Stimulated activated CD4-positive, alpha-beta T cell treated with anti-CD3 and anti-CD28 coated beads, Interleukin-4, amount 100 ng/mL, for 4 hours (primary cell): ENCODE results near the gene FGD4.

Source experiments
- DNase-seq, 2 experiments: peaks; one replicate each; pipeline ENCODE4 v3.0.0-alpha.2; 2020

FGD4 gene

GRCh38 chr12:32460638-32461037 lies 61.3 kb downstream of the FGD4 start:
- DNase-seq = no peak

DNA sequence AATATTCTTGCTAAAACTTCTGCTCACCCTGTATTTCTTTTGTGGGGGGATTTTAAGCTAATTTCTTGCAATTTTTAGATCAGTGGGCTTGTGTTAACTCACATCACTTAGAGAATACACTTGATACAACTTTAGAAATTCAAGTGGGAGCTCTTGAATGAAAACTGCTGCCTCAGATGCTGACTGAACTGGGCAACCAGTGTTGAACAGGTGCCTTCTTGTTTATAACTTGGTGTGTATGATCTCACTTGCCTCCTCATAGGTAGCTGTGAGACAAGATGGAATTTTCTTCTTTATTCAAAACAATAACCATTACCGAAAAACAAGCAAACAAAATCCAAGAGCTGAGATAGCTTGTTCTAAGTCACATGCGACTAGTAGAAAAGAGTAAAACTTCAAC lies 63.5 kb downstream of the FGD4 start:
- DNase-seq = no peak

DNA sequence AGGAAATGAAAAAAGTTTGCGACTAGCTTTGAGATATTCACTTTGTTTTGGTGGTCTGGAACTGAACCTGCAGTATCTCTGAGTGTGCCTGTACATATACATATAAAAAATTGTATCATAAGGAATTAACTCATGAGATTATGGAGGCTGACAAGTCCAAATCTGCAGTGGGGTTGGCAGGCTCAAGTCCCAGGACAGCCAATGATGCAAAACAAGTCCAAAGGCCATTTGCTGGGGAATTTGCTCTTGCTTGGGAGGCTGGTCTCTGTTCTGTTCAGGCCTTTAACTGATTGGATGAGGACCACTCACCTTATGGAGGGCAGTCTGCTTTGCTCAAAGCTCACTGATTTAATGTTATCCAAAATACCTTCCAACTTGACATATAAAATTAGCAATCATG lies 66.8 kb downstream of the FGD4 start:
- no peak for DNase-seq

DNA sequence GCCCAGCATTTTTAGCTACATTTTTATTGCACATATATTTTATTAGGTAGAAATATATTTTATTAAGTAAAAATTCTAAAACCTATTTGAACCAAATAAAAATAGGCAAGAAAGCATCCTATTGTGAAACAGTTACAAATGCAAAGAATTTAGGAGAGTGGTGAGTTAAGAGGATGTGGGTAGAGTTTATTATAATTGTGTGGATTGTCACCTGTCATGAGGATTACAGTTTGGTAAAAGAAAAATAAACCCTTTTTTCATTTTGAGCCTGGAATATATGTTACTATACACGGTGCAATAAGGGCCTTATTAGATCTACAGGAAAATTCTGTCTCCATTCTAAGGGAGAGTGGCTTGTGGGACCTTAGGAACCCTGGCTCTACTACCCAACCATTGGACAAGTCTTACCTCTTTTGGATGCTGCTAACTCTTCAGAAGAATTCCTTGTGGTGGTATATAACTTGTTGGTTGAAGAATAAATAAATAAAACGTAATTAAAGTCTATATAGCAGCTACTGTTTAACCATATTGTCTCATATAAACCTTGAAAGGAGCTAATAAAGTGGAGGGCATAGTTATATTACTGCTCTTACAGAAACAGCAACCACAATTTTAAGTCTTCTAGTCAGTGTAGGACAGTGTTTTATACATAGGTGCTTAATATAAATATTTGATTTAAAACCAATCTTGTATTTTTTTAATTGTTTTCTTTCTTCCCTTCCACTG lies 67.8 kb downstream of the FGD4 start:
- no peak for DNase-seq

- no peak for DNase-seq
Observed at GRCh38 chr12:32467959-32468863, 68.9 kb downstream of the FGD4 start.

DNA sequence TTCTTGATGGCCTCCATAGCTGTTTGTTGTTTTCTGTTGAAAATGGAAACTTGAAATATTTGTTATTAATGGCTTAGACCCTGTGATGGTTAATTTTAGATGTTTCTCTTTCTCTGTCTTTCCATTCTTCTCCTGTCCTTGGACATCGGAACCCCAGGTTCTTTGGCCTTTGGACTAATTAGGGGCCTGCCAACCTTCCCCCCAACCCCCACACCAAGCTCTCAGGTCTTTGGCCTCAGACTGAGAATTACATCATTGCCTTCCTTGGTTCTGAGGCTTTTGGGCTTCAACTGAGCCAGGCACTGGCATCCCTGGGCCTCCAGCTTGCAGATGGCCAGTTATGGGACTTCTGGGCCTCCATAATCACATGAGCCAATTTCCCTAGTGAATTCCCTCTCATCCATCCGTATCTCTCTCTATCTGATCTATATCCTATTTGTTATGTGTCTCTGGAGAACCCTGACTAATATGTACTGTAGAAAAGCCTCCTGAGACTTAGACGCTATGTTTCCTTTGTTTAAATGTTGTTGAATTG lies 71.6 kb downstream of the FGD4 start:
- DNase-seq = no peak

DNA sequence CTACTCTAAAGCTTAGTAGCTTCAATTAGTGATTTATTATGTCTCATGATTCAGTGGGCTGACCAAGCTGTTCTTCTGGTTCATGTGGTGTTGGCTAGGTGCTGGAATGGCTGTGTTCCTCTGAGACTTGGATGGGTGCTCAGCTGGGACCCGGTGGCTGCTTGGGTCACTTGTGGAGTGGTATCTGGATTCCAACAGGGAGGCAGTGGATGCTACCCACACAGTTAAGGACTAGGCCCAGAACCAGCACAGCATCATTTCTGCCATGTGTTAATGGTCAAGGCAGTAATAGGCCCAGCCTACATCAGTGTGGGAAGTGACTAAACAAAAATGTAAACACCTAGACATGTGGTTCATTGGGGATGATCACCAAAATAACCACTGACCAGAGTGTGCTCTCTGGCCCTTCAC lies 72.2 kb downstream of the FGD4 start:
- DNase-seq = no peak

DNA sequence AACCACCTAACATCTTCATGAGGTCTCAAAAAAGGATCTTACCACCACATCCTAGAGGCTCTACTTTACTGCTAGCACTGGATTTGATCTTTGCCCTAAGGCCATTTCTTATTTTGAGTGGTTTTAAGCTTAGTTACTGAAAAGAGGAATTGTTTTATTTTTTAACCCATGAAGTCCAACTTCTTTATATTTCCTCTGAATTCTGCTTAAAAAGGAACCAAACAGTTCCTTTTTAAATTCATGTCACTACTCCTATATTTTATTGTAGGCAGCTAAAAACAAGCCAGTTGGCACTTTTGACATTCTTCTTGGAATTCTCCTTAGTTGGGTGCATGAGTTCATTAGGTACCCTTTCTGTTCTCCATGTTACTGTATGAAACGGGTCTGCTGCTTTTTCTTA lies 76.4 kb downstream of the FGD4 start:
- DNase-seq = no peak

- DNase-seq = no peak
Observed at GRCh38 chr12:32476446-32476845, 77.1 kb downstream of the FGD4 start.

GRCh38 chr12:32477714-32478113 lies 78.4 kb downstream of the FGD4 start:
- no peak for DNase-seq

DNA sequence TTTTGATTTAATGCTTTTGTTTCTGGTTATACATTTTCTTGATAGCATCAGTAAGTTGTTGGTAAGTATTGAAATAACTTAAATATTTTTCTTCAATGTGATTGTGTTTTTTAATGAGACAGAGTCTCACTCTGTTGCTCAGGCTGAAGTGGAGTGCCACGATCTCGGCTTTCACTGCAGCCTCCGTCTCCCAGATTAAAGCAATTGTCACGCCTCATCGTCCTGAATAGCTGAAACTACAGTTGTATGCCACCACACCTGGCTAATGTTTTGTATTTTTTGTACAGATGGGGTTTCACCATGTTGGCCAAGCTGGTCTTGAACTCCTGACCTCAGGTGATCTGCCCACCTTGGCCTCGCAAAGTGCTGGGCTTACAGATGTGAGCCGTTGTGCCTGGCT lies 78.8 kb downstream of the FGD4 start:
- no peak for DNase-seq

DNA sequence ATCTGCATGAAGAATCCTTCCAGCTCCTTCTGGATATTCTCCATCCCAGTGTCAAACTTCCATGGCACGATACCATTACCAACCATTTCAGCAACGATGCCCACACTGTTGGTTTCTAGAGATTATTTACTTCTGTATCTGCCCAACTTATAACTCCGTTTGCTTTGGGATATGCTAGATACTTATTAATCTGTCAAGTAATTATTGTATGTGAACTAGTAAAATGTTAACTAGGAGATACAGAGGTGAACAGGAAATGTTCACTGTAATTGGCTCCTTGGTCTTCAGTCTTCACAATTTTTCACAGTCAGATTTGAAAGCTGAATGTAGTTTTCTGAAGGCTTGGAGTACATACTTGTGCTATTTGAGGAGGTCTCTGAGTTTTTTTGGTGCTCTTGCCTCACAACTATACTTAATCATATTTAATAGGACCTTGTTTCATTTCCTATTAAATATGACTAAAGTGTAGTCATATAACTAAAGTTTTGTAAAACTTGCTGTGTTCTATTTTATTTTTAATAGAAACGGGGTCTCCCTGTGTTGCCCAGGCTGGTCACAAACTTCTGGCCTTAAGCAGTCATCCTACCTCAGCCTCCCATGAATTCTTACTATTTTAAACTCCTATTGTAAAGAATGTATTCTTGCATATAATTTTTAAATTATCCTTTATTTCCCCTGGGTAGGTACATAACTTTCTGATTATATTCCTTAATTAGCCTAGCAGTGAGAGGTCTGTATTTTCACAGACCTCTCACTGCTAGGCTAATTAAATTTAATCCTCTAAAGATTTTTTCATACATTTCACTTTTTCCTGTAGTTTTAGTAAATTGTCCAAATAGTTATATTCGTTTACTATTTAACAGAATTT lies 79.7 kb downstream of the FGD4 start:
- no peak for DNase-seq

- DNase-seq = no peak
Observed at GRCh38 chr12:32482226-32482625, 82.9 kb downstream of the FGD4 start.

DNA sequence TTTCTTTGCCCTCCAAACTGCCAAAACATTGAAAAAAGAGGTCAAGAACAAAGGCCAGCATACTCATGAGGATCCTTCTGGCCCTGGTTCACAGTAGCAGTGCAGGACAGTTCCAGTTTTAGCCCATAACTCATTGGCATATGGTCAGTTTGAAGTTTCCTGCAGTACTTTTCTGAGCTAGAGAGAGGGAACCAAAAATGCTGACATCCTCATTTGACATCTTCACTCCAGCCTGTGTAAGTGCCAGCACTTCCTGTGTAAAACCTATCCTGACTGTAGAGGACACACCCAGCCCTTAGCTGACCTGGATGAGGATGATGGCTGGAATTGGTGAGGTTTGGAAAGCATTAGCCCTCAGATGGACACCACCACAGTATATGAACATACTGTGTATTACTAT lies 84.1 kb downstream of the FGD4 start:
- DNase-seq = no peak

GRCh38 chr12:32483993-32484392 lies 84.6 kb downstream of the FGD4 start:
- no peak for DNase-seq

DNA sequence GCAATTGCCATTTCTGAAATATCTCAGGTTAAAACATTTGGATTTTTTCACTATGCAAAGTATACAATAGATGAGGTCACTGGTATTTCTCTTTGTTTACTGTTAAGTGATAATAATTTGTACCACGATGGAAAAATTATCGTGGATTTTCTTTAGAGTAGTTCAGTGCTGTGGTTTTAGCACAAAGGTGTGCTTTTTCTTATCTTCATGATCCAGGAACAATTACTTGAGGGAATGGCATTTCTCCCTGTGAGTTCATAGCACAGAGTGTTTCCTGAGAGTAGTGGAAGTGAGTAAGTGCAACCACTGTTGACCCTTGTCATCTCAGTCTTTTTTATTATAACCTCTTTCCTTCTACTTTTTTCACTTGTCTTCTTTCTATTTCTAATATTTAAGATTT lies 86.8 kb downstream of the FGD4 start:
- no peak for DNase-seq

GRCh38 chr12:32488132-32488531 lies 88.8 kb downstream of the FGD4 start:
- no peak for DNase-seq

DNA sequence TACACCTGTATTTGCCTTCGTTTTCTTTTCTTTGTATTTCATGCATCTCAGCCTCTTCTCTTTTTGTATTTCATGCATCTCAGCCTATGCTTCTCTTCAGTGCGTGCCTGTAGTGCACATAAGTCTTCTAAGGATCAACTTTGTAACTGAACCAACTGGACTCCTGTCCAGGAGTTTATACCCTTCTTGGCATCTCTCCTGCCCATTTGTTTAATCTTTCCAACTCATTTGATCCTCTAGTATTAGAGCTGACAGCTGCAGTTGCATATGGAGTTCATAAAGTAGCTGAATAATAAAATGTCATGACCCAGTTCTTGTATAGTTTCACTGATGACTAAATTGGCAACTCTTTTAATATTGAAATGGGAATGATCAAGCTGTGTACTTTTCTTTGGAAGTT lies 89.7 kb downstream of the FGD4 start:
- DNase-seq = no peak

DNA sequence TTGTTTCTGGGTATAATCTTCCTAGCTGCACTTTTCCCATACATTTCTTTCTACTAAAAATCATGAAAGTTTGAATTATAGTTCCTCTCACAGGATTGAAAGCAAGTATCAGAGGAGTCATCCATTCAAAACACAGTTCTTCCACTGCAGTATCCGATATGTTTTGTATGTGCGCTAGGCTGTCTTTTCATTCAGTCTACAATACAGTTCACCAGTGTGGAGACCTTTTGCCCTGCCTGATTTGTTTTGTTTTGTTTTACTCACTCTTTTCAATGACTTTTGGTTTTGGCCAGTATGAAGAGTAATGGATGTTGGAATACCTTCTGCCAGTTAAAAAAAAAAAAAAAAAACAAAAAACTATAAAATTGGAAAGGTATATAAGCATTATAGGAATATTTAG lies 91.4 kb downstream of the FGD4 start:
- DNase-seq = no peak

DNA sequence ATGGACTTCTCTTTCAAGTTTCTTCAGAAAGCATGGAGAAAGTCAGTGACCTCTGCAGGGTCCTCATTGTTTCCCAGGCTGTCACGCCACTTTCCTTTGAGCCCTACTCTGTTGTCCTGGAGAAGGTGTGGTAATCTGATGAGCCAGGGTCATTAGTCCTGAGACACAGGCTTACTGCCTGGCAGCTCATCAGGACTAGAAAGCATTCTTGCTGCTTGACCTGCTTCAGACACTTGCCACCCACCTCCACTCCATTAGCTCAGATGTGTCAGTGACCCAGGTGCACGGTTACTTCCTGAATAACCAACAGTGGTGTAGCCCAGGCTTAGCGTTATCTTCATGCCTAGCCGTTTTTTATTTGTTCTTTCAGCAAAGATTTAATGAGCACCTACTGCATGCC lies 93.9 kb downstream of the FGD4 start:
- DNase-seq = no peak

DNA sequence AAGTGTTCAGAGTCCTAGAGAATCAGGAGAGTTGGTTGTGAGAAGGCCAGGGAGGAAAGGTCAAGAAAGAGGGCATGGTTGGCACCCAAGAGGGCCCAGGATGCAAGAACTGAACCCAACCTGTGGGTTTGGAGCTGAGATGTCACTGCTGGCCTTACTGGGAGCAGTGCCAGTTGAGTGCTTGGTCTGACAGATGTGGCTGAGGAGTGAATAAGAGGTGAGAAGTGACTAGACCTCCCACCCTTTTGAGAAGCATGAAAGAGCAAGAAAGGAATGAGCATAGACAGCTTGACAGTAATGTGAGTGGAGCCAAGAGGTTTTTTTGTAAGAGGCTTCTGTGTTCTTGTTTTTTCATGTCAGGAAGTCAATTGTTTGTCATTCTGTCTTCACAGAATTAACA lies 95.3 kb downstream of the FGD4 start:
- DNase-seq = no peak

DNA sequence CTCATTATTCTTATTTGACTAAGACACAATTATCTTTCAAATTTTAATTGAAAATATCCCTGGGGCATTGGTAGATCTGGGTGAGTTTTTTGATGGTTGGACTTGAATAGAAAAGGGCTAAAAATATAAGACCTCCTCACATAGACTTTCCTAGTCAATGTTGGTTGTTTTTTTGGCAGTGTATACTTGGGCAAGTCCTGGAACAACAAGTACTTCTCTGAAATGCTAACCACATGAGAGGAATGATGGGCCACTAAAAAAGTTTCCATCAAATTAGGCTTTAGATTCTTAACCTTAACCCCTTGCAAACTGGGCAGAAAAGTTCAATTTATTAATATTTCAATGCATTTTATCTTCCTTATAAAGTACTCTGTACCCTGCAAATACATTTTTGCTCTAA lies 97.6 kb downstream of the FGD4 start:
- DNase-seq = no peak

- DNase-seq = no peak
Observed at GRCh38 chr12:32497864-32498263, 98.5 kb downstream of the FGD4 start.
